ENCODE data around the gene SUSD3. TPM values are rescaled to one million over a fixed set of nuclear protein-coding genes. Genes with fewer than 3 reads are reported as not detected.
A peak's percentile ranks its signal among the peaks of the same experiment; 100 is the strongest.

The SUSD3 gene
- total RNA-seq, 1 experiment from 2014 or later: 11.9 TPM

DNA sequence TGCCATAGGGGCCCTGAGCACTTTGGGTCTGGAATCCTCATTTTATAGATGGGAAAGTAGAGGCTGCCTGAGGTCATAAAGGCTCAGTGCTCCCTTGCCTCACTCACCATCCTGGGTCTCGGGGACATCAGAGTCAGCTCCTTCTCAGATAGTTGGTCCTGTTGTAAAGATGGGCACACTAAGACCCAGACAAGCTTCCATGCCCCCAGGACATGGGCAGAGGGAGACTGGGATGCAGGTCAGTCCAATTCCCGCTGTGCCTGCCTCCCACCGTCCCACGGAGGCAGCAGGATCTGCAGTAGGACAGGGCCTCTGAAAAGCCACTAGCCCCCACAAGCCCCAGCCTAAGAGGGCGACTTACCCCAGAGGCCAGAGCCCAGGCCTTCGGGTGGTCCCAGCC, 19.0 kb upstream of the SUSD3 start:
- Mint-ChIP-seq H3K27ac (no peak overlapping the region), H3K4me3 (no peak overlapping the region), H3K9me3 (peaks cover 12% of the 10 kb centered on the region), H3K4me1 (peaks cover 9% of the 10 kb centered on the region), H3K27me3 (ENCODE audit: low read depth) (no peaks in the 10 kb centered on the region), H3K36me3 (no peaks in the 10 kb centered on the region)
- no peak for DNase-seq (ENCODE audit: low spot score)
- no peak for ATAC-seq
- ChIA-PET CTCF (no interaction called here), POLR2A (no interaction called here)
- no peak for TF ChIP-seq GABPB1 (CRISPR knock-in tag; IDR thresholded peaks at IDR 0.05)
- TF ChIP-seq MXD4 (CRISPR knock-in tag; IDR thresholded peaks at IDR 0.05; ENCODE audit: borderline replicate concordance): no peak
- TF ChIP-seq ZMAT4 (CRISPR knock-in tag; IDR thresholded peaks at IDR 0.05): no peak
- TF ChIP-seq, protein P1, sequence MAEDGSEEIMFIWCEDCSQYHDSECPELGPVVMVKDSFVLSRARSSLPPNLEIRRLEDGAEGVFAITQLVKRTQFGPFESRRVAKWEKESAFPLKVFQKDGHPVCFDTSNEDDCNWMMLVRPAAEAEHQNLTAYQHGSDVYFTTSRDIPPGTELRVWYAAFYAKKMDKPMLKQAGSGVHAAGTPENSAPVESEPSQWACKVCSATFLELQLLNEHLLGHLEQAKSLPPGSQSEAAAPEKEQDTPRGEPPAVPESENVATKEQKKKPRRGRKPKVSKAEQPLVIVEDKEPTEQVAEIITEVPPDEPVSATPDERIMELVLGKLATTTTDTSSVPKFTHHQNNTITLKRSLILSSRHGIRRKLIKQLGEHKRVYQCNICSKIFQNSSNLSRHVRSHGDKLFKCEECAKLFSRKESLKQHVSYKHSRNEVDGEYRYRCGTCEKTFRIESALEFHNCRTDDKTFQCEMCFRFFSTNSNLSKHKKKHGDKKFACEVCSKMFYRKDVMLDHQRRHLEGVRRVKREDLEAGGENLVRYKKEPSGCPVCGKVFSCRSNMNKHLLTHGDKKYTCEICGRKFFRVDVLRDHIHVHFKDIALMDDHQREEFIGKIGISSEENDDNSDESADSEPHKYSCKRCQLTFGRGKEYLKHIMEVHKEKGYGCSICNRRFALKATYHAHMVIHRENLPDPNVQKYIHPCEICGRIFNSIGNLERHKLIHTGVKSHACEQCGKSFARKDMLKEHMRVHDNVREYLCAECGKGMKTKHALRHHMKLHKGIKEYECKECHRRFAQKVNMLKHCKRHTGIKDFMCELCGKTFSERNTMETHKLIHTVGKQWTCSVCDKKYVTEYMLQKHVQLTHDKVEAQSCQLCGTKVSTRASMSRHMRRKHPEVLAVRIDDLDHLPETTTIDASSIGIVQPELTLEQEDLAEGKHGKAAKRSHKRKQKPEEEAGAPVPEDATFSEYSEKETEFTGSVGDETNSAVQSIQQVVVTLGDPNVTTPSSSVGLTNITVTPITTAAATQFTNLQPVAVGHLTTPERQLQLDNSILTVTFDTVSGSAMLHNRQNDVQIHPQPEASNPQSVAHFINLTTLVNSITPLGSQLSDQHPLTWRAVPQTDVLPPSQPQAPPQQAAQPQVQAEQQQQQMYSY (CRISPR knock-in tag; IDR thresholded peaks at IDR 0.05): no peak
- no peak for TF ChIP-seq ZNF263 (CRISPR knock-in tag; IDR thresholded peaks at IDR 0.05; ENCODE audit: low read depth)
- TF ChIP-seq ZNF512 (CRISPR knock-in tag; IDR thresholded peaks at IDR 0.05; ENCODE audit: borderline replicate concordance): no peak

DNA sequence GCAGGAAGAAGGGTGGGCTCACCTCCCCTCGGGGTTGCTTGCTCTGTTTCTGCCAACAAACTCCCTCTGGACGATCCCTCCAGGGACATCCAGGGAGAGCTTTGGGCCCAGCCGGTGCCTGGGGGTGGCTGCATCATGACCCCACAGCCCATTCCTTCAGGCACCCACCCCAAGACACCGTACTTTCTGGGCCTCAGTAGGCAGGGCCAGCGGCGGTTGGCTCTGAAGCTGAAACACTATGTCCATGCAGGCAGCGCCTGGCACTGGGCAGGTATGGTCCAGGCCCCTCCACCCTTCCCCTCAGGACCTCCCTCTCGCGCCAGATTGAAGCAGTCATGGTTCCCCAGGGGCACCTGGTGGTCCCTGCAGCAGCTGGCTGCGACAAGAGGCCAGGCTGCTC, 18.5 kb upstream of the SUSD3 start:
- Mint-ChIP-seq H3K36me3 (no peaks in the 10 kb centered on the region), H3K27me3 (ENCODE audit: low read depth) (no peaks in the 10 kb centered on the region), H3K9me3 (peaks cover 14% of the 10 kb centered on the region), H3K4me3 (no peak overlapping the region), H3K27ac (peak overlapping the region; percentile 53; the same call in 1 of the 2 replicates), H3K4me1 (peaks cover 9% of the 10 kb centered on the region)
- ATAC-seq (no peak), DNase-seq (ENCODE audit: low spot score) (no peak)
- CTCF ChIA-PET: interaction anchor here (1.9 kb wide), 1 partner anchor 13 kb away, joined by 6 read pairs; no protein-coding TSS in a partner anchor
- POLR2A ChIA-PET: no interaction called here
- TF ChIP-seq MXD4 (CRISPR knock-in tag; IDR thresholded peaks at IDR 0.05; ENCODE audit: borderline replicate concordance): no peak
- TF ChIP-seq E2F1 (CRISPR knock-in tag; IDR thresholded peaks at IDR 0.05): no peak

DNA sequence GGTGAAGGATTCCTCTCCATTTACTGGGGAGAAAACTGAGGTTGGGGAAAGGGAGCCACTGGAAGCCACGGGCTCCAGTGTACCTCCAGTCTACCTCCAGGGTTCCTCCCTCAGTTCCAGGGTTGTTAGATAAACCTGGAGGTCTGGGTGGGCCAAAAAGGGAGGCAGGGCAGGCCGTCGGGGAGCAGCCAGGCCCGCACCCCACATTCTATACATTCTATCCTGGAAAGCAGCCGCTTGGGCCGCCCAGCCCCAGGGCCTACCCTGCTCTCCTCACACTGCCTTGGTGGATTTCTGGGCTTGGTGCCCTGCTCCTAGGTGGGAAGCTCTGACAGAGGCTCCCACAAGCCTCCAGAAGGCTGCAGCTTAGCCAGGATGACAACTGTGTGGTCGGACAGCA, 18.1 kb upstream of the SUSD3 start:
- H3K4me3 Mint-ChIP-seq: no peak overlapping the region
- H3K27me3 Mint-ChIP-seq (ENCODE audit: low read depth): no peaks in the 10 kb centered on the region
- DNase-seq (ENCODE audit: low spot score) (no peak), ATAC-seq (no peak)
- H3K9me3 Mint-ChIP-seq: peaks cover 17% of the 10 kb centered on the region
- ChIA-PET CTCF (interaction anchor here (1.9 kb wide), 1 partner anchor 13 kb away, joined by 6 read pairs; no protein-coding TSS in a partner anchor), POLR2A (no interaction called here)
- H3K4me1 Mint-ChIP-seq: peaks cover 9% of the 10 kb centered on the region
- no peak overlapping the region for H3K27ac Mint-ChIP-seq
- peaks cover under 1% of the 10 kb centered on the region; the same call in 1 of the 2 replicates for H3K36me3 Mint-ChIP-seq
- TF ChIP-seq CBFB (CRISPR knock-in tag; IDR thresholded peaks at IDR 0.05; ENCODE audit: low read depth) (no peak), TEAD1 (CRISPR knock-in tag; IDR thresholded peaks at IDR 0.05) (no peak), PREB (CRISPR knock-in tag; IDR thresholded peaks at IDR 0.05; ENCODE audit: borderline replicate concordance) (no peak), E2F1 (CRISPR knock-in tag; IDR thresholded peaks at IDR 0.05) (no peak), ZNF416 (CRISPR knock-in tag; IDR thresholded peaks at IDR 0.05) (no peak), FOXP1 (CRISPR knock-in tag; IDR thresholded peaks at IDR 0.05; ENCODE audit: borderline replicate concordance) (no peak), ZMAT4 (CRISPR knock-in tag; IDR thresholded peaks at IDR 0.05) (no peak), NR2C2 (CRISPR knock-in tag; IDR thresholded peaks at IDR 0.05) (no peak)
- TF ChIP-seq, protein P2, sequence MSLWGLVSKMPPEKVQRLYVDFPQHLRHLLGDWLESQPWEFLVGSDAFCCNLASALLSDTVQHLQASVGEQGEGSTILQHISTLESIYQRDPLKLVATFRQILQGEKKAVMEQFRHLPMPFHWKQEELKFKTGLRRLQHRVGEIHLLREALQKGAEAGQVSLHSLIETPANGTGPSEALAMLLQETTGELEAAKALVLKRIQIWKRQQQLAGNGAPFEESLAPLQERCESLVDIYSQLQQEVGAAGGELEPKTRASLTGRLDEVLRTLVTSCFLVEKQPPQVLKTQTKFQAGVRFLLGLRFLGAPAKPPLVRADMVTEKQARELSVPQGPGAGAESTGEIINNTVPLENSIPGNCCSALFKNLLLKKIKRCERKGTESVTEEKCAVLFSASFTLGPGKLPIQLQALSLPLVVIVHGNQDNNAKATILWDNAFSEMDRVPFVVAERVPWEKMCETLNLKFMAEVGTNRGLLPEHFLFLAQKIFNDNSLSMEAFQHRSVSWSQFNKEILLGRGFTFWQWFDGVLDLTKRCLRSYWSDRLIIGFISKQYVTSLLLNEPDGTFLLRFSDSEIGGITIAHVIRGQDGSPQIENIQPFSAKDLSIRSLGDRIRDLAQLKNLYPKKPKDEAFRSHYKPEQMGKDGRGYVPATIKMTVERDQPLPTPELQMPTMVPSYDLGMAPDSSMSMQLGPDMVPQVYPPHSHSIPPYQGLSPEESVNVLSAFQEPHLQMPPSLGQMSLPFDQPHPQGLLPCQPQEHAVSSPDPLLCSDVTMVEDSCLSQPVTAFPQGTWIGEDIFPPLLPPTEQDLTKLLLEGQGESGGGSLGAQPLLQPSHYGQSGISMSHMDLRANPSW (CRISPR knock-in tag; conservative IDR thresholded peaks at IDR 0.05; ENCODE audit: low read depth): no peak
- TF ChIP-seq, protein P3, sequence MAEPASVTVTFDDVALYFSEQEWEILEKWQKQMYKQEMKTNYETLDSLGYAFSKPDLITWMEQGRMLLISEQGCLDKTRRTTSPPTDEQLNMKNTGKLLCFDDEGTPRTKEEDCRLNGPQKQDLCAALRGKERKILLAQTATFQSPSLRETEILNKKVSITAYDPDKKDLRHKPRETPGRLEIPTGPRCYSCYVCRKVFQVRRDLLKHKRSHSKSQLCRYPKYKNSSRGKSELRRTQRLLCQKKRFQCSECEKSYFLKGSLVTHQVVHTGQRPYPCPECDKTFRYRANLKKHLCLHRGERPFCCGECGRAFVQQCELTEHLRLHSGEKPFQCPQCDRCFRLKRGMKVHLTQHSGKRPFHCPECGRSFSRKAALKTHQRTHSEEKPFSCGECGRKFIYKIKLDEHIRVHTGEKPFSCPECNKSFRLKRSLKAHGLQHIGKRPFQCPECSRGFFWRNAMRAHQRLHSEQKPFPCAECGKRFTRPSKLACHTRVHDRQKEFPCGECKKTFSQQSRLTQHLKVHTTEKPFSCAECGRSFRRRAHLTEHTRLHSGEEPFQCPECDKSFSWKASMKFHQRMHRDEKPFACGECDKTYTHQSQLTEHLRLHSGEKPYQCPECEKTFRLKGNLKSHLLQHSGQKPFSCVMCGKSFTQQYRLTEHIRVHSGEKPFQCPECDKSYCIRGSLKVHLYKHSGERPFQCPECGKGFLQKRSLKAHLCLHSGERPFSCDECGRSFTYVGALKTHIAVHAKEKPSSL (CRISPR knock-in tag; conservative IDR thresholded peaks at IDR 0.05): no peak
